GM12872 (cell line): ENCODE measurements around the gene CCL7.

Experiments used
- TF ChIP-seq, protein P1 (sequence below): IDR thresholded peaks from 3 replicates; pipeline ENCODE4 v1.5.1; 2011; ENCODE audit warnings: low read depth, mild to moderate bottlenecking, low read length, moderate library complexity; ENCODE audit not compliant: insufficient read depth

CCL7 gene

GRCh38 chr17:34255381-34255732 is 14.7 kb upstream of the CCL7 start:
- TF ChIP-seq, protein P1, sequence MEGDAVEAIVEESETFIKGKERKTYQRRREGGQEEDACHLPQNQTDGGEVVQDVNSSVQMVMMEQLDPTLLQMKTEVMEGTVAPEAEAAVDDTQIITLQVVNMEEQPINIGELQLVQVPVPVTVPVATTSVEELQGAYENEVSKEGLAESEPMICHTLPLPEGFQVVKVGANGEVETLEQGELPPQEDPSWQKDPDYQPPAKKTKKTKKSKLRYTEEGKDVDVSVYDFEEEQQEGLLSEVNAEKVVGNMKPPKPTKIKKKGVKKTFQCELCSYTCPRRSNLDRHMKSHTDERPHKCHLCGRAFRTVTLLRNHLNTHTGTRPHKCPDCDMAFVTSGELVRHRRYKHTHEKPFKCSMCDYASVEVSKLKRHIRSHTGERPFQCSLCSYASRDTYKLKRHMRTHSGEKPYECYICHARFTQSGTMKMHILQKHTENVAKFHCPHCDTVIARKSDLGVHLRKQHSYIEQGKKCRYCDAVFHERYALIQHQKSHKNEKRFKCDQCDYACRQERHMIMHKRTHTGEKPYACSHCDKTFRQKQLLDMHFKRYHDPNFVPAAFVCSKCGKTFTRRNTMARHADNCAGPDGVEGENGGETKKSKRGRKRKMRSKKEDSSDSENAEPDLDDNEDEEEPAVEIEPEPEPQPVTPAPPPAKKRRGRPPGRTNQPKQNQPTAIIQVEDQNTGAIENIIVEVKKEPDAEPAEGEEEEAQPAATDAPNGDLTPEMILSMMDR = no peak

GRCh38 chr17:34255841-34256240 is 14.2 kb upstream of the CCL7 start:
- TF ChIP-seq, protein P1 = no peak

DNA sequence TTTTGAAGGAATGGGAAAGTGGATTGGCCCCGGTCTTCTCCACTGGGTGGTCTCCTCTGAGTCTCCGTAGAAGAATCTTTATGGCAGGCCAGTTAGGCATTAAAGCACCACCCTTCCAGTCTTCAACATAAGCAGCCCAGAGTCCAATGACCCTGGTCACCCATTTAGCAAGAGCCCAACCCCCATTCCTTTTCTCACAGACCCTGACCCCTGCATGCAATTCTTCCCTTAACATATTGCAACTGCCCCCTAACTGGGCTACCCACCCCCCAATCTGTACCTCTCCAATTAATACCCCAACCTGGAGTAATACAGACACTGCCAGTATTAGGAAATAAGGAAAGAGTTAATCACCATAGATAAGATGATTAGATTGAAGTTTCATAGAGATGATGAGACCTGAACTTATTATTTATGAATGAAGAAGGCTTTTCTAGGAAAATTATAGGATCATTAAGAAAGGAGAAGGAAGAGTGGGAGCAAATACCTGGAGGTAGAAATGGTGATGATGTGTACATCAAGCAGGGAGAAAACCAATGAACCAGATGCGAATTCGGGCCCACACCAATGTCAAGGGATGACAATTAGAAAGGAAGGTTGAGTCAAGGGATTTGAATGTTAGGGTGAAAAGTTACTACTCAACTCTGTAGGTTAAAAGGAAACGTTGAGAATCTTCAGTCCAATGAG is 12.6 kb upstream of the CCL7 start:
- TF ChIP-seq, protein P1 = no peak

DNA sequence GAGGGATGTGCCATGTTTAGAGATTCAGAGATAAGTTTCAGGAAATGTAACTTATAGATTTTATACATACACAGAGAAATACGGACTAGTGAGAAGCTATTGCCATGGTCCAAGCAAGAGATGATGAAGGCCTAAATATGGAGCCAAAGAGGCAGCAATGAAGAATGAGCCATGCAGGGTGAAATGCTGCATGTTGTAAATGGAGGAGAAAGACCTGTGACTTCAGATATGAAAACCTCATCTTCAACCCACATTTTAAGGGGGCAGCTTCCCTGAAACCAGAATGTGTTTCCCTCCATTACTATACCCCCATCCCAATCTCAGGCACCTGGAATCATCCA is 12.1 kb upstream of the CCL7 start:
- TF ChIP-seq, protein P1 = no peak

- TF ChIP-seq, protein P1 = no peak
Observed at GRCh38 chr17:34259146-34259545, 10.9 kb upstream of the CCL7 start.

- TF ChIP-seq, protein P1 = no peak
Observed at GRCh38 chr17:34260861-34261260, 9.2 kb upstream of the CCL7 start.

DNA sequence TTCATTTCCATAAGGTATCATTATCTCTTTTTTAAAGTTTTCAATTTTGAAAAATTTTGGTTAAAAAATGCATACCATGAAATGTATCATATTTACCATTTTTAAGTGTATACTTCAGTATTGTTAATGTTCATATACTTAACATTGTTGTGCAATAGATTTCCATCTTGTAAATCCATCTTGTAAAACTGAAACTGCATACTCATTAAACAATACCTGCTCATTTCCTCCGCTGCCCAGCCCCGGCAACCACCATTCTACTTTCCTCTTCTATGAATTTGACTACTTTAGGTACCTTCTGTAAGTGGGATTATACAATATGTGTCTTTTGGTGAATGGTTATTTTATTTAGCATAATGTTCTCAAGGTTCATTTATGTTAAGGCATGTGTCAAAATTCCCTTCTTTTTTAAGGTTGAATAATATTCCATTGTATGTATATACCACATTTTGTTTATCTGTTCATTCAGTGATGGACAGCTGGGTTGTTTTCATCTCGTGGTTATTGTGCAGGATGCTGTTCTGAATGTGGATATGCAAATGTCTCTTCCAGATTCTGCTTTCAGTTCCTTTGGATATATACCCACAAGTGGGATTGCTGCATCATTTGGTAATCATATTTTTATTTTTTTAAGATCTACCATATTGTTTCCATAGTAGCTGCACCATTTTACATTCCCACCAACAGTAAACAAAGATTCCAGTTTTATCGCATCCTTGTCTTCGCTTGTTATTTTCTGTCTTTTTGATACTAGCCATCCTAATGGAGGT is 8.3 kb upstream of the CCL7 start:
- TF ChIP-seq, protein P1 = no peak
